Iris pigment epithelial cell (primary cell): ENCODE data around the gene MYBL2.

ENCODE experiments used
- DNase-seq: peaks from one replicate; pipeline ENCODE4 v3.0.0-alpha.2; 2011; ENCODE audit warnings: low read depth

The MYBL2 gene

DNA sequence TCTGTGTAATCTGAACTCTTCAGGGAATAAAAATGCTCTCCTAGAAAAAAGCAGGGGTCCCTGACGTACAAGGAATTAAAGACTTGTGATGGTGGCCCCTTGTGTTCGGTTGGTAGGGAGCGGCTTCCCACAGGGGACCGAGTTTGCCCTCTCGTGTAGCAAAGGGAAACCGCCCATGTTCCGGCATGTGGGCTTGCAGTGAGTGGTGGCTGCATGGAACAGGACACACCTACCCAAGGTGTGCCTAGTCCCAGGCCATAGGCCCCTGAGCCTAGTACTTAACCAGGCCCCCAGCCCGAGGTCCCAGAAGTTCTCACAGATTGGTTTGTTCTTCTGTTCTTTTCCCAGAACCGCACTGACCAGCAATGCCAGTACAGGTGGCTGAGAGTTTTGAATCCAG is 15.5 kb downstream of the MYBL2 start:
- no peak for DNase-seq

DNA sequence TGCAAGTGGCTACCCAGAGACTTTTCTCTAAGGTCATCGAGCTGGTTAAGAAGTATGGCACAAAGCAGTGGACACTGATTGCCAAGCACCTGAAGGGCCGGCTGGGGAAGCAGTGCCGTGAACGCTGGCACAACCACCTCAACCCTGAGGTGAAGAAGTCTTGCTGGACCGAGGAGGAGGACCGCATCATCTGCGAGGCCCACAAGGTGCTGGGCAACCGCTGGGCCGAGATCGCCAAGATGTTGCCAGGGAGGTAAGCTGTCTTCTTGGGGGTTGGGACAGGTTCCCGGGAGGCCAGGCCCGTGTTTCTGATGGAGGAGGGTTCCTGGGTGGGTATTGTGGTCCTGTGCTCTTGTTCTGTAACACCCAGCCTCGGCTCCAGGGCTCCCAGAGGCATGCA is 19.9 kb downstream of the MYBL2 start:
- DNase-seq = no peak

DNA sequence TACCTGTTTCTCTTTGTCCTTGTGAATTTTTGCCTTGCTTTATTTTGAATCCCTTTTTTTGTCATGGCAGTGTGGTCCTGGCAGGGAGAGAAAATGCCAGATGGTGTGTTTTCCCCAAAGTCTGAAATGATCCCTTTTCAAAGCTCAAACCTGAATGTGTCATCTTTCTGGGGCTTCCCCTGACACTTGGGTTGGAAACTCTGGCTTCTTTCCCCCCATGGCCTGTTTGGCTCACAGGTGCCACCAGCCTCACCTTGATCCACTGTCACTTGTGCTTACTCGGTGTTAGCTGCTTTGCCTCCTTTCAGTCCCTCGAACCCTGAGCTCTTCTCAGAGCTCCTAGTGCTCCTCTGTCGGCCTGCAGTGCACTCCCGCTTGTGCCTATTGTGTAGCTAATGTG is 22.3 kb downstream of the MYBL2 start:
- DNase-seq = no peak

DNA sequence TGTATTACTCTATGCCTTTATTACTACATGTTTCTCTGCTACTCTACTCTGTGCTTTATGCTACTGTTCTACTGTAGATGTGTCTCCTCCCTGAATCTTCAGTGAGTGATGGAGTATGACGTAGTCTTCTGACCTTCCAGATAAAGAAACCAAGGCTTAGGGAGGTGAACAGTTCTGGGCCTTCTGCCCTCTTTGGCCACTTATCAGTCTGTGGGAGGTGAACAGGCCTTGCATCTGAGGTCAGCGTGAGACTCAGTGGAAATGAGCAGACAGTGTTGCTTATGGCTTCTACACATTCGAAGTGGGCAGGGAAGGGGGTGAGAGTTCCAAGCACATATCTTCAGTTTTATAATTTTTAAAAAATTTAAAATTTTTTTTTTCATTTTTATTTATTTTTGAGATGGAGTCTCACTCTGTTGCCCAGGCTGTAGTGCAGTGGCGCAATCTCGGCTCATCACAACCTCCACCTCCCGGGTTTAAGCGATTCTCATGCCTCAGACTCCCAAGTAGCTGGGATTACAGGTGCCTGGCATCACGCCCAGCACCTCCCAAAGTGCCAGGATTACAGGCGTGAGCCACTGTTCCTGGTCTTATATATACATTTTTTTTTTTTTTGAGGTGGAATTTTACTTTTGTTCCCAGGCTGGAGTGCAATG is 24.2 kb downstream of the MYBL2 start:
- no peak for DNase-seq

- peak; percentile 38 for DNase-seq
Measured at GRCh38 chr20:43691928-43692524, 25.1 kb downstream of the MYBL2 start.

DNA sequence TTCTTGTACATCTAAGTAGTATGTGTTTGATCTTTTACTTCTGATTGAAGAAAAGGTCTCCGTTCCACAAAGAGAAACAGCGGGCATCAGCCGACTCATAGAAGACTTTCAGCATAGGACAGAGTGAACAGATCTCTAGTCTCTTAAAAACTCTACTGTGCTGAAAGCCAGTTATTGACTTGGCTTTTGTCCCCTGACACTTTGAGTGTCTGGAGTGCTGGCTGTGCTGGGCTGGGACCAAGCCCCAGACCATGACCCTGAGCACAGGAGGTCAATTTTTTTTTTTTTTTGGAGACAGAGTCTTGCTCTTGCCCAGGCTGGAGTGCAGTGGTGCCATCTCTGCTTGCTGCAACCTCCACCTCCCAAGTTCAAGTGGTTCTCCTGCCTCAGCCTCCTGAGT is 27.8 kb downstream of the MYBL2 start:
- no peak for DNase-seq

- no peak for DNase-seq
Measured at GRCh38 chr20:43695571-43695970, 28.7 kb downstream of the MYBL2 start.

GRCh38 chr20:43699941-43700565 is 33.1 kb downstream of the MYBL2 start:
- DNase-seq = no peak

- DNase-seq = no peak
Measured at GRCh38 chr20:43700627-43701026, 33.7 kb downstream of the MYBL2 start.

GRCh38 chr20:43702502-43702901 is 35.6 kb downstream of the MYBL2 start:
- DNase-seq = no peak

- no peak for DNase-seq
Measured at GRCh38 chr20:43710370-43711044, 43.6 kb downstream of the MYBL2 start.

GRCh38 chr20:43711098-43711654 is 44.3 kb downstream of the MYBL2 start:
- no peak for DNase-seq

- no peak for DNase-seq
Measured at GRCh38 chr20:43715044-43715443, 48.1 kb downstream of the MYBL2 start.

- DNase-seq = no peak
Measured at GRCh38 chr20:43715511-43715910, 48.6 kb downstream of the MYBL2 start.

- no peak for DNase-seq
Measured at GRCh38 chr20:43716123-43716522, 49.2 kb downstream of the MYBL2 start.

DNA sequence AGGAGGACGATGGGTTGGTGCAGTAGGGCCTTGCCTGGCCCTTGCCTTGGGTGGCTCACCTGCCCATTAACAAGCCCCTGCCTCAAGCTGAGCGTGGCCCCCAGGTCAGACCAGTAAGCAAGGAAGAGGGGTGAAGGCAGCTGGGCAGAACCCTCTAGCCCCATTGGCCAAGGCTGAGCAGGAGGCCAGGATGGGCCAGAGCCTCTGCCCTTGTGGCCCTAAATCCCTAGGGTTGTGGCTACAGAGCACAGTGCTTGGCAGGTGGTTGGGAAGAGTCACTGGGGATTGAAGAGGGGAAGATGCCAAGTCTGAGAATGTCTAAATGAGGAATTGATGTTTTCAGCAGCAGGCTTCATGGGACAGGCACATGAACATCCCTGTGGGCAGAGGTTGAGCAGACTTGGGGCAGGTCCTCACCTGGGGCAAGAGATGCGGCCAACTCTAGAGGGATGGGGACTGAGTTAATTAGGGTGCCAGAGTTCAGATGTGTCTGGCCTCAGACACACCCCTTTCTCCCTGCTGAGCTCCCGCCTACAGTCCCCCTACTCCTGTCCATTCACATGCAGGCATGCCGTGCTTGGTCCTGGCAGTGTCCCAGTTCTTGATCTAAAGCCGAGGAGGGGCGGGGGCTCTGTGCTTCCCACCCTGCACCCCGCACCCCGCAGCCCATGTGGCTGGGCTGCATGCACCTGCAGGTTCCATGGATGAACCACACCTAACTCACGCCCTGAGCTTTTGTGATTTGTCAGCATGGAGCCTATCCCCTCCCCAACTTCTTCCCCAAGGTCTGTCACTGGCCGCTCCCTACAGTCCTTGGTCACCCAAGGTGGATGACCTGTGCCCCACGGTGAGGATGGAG is 50.1 kb downstream of the MYBL2 start:
- no peak for DNase-seq

GRCh38 chr20:43717616-43717995 is 50.7 kb downstream of the MYBL2 start:
- DNase-seq = no peak

GRCh38 chr20:43720007-43720406 is 53.1 kb downstream of the MYBL2 start:
- DNase-seq = no peak

DNA sequence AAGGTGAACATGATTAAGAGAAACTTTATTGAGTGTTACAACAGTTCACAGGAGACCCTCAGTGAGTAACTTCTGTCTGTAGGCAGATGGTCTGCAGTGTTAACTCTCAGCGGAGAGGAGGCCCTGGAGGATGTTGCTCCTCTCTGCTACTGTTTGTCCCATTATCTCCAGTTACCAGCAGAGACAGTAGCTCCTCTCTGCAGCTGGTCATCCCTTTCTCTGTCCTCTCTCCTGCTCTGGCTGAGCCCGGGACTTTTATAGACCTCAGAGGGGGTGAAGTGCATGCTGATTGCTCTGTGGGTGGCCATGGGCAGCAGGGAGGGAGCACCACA is 54.1 kb downstream of the MYBL2 start:
- DNase-seq = no peak

- no peak for DNase-seq
Measured at GRCh38 chr20:43721429-43722152, 54.7 kb downstream of the MYBL2 start.

GRCh38 chr20:43722153-43722505 is 55.2 kb downstream of the MYBL2 start:
- no peak for DNase-seq
